ENCODE results near the gene DAPK2.

DAPK2 gene

DNA sequence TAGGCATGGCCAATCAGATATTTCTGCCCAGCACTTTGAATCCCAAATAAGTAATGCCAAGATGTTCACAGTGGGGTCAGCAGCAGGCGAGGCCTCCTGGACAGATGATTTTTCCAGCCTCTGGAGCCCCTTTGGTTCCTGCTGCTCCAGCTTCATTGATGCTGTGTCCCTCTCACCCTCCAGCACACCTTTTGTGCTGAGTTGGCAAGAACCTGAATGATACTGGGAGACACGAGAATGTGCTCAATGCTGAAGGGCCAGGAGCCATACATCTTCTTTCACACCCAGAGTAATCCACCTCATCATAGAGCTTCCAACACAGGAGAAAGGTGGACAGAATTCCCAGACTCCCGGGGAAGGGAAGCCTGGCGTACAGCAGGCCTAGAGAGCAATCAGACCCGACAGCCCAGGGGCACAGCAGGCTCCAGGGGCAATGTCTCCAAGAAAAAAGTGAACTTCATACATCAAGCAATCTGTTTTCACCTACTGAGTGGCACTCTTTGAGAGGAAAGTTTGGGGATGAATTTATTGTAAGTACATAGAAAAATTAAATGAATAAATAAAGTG, 6.7 kb upstream of the DAPK2 start:
- DNase-seq, result no peak

DNA sequence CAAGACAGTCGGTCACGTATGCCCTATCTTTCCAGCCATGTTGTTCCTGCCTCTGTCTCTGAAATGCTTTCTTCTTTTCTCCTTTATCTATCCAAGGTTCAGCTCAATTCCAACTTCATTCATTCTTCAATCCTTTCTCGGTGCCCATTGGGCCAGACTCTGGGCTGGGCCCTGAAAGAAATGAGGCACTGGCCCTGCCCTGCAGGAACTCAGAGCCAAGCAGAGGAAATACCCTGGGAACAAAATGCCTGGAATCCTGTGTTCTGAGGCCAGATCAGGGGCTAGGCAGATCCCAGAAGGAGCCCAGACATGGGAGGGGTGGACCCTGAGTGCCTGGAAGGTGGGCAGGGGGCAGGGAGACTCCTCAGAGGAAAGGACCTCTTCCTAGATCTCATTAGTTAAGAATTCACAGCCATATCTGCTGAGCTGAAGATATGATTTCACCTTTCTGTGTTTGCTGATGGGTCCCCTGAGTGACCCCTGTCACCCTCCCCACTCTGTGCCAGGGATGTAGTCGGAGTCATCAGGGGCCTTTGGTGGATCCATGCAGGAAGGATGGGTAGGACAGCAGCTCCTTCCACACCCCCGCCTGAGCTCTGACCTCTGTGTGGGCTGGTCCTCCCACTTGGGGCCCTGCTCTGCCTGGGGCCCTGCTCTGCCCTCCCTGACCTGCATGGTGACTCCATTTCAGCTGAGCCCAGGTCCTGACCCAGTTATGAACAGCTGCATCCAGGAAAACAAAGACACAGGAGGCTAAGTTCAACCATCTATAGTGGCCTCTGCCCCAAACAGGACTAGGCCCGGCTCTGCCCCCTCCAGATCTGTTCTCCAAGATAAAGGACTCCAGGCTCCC, 5.3 kb upstream of the DAPK2 start:
- DNase-seq, result no peak

GRCh38 chr15:64051093-64051402, 4.8 kb upstream of the DAPK2 start:
- no peak for DNase-seq

DNA sequence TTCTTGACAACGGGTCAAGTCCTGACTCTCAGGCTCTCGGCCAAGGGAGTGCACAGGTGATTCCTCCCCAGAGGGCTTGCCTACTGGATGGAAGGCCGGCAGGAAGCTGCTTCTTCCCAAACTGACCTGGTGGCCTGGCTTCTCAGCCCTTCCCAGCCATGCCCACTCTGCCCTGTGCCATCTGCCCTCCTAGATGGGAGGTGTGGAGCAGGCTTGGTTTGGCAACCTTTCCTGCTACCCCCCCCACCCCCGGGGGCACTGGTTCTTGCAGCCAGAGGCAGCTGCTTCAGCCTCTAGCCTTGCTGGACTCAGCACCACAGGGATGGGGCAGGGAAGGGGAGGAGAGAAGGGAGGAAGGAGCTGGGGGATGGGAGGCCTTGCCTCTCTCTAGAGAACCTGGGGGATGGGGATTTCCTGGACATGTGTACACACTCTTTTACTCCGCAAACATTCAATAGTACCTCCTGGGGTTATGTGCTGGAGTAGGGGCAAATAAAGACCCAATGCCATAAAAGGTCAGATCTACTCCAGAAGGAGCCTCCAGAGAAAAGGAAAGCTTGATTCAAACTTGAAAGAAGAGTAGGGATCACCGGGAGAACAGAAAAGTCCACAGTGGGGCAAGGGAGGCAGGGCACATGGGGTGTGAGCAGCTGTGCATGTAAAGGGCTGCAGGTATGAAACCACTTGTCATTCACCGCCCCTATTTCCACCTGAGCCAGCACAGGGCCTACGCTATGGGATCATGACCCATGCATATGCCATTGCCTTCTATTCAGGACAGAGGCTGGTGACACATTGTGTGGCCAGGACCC, 4.2 kb upstream of the DAPK2 start:
- DNase-seq, result no peak

DNA sequence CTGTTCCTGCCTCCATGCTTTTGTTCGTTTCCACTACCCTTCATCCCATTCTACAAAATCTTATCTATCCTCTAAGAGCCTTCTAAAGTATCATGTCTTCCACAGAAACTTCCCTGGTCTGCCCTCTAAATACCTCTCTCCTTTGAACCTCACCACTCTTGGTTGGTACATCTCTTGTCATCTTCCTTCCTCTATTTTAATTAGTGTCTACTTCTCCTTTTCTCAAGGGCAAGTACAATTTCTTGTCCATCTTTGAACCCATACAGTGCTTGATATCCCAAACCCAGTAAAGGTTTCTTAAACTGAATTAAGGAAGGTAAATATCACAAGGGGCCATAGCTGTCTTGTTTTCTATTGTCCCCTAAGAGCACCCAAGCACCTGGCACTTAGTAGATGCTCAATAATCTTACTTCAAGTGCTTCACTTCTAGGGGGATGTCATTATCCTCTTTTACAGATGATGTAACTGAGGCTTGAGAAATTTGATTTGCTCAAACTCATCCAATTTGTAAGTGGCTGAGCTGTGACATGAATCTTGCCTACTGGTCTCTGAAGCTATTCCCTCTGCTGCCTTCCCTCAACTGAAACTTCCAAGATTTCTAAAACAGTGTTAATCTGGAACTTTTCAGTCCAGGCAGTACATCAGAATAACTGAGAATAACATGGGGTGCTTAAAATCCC, 2.6 kb upstream of the DAPK2 start:
- DNase-seq, result no peak

- no peak for DNase-seq
Observed at GRCh38 chr15:64045774-64046420, 388 bp downstream of the DAPK2 start.

DNA sequence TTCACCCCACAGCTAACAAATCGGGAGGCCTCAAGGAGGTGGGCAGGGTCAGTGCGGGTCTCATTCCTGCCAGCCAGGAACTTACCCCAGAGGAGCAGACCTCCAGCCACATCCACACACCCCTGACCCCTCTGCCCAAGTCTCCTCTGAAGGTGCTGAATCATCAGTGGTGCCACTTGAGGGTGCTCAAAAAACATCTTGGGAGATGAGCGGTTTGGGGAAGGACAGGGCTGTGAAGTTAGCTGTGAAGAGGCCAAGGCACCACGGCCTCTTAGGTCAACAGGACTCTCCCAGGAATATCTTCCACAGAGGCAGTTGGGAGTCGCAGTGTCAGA, 1.2 kb downstream of the DAPK2 start:
- no peak for DNase-seq

GRCh38 chr15:64044300-64045100, 1.8 kb downstream of the DAPK2 start:
- DNase-seq, result no peak

DNA sequence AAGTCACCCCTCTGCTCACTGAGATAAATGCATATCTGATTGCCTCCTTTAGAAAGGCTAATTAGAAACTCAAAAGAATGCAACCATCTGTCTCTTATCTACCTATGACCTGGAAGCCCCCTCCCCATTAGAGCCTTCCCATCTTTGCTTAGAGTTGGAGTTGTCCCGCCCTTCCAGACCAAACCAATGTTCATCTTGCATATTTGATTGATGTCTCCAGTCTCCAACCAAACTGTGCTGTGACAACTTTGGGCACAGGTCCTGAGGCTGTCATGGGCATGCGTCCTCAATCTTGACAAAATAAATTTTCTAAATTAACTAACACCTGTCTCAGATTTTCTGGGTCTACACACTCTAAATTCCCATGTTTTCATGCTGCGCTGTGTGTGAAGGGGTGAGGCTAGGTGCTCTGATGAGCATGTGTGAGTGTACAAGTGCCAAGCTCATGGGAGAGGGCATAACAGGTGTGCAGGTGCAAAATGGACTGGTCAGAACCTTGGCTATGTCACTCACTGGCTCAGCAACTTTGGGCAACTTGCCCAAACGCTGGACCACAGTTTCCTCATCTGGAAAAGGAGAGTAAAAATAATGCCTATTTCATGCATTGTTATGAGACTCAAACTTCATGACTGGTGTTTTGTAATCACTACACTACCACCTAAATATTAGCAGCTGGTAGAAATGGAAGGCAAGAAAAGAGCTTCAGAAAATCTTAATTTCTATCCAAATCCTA, 7.2 kb downstream of the DAPK2 start:
- DNase-seq, result no peak

DNA sequence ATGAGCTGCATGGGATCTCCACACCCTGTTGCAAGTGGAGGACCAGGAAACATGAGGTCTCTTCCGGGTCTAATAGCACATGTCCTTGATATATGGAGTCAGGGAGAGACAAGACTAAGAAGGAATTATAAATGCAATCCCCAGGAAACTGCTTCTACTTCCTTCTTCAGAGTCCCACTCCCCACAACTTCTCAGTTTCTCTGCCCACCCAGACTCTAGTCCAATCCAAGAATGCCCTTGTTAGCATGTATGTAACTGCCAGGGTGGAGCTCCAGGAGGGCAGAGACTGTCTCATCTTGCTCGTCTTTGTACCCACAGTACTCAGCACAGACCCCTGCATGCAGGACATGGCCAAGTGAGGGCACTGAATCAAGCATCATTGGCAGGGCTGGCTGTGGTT, 8.3 kb downstream of the DAPK2 start:
- no peak for DNase-seq

DNA sequence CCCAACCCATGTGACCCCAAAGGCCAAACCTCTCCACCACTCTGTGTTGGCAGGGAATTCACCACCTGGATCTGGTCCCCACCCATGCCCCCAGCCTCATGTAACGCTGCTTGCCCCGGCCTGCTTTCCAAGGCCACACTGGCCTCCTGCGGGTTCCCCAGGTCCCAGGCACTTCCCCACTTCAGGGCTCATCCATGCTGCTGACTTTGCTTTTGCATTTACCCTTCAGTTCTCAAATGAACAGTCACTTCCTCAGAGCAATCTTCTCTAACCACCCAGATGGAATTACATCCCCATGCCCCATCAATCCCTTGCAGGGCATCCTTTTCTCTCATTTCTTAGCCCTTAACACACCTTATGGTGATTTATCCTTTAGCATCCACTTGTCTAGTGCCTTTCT, 9.2 kb downstream of the DAPK2 start:
- no peak for DNase-seq

DNA sequence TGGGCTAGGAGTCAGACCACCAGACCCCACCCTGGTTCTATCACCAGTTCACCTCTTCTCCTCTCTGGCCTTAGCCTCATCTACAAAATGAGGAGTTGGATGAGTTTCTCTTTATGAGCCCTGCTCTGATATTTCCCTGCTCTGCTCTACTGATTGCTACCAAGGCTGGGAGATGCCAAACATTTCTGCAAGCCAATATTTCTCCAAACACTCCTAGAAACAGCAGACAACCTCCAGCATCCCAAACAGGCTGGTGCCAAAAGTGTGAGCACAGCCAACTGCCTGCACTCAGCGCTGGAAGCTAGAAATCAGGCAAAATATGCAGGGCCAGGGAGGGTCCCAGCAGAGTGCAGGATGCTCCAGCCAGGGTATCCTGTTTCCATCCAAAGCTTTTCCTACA, 10.8 kb downstream of the DAPK2 start:
- no peak for DNase-seq

DNA sequence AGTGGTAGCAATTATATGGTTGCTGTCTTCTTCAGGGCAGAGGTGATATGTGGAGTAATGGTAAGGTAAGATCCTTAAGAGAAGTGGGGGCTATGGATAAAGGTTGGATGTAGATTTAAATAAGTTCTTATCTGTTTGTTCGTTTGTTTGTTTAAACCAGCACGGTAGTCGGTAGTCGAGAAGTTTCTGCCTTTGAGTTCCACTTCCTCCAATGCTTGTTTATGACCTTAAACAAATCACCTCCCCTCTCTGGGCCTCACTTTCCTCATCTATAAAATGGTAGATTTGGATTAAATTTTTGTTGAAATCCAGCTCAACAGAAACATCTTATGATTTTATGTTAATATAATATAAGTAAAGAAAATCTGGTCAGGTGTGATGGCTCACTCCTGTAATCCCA, 11.8 kb downstream of the DAPK2 start:
- DNase-seq, result no peak

DNA sequence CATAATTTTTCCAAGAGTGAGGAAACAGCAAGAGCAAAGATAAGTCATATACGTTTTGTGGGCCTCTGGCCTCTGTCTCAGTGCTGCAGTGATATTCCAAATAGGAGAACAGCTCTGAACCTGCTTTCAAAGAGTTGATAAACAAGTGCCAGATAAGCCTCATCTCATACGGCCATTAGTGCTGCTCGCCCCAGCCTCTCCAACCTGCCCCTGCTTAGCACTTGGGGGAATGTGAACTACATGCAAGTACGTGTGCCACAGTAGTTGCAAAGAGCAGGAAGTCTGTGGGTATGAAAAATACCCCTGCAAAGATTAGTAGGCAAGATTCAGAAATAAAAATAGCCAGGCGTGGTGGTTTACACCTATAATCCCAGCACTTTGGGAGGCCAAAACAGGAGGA, 14.0 kb downstream of the DAPK2 start:
- DNase-seq, result no peak

GRCh38 chr15:64030123-64030522, 16.2 kb downstream of the DAPK2 start:
- DNase-seq, result no peak

- no peak for DNase-seq
Observed at GRCh38 chr15:64029633-64030032, 16.7 kb downstream of the DAPK2 start.

GRCh38 chr15:64029110-64029509, 17.2 kb downstream of the DAPK2 start:
- DNase-seq, result no peak

GRCh38 chr15:64026591-64026990, 19.7 kb downstream of the DAPK2 start:
- DNase-seq, result no peak

DNA sequence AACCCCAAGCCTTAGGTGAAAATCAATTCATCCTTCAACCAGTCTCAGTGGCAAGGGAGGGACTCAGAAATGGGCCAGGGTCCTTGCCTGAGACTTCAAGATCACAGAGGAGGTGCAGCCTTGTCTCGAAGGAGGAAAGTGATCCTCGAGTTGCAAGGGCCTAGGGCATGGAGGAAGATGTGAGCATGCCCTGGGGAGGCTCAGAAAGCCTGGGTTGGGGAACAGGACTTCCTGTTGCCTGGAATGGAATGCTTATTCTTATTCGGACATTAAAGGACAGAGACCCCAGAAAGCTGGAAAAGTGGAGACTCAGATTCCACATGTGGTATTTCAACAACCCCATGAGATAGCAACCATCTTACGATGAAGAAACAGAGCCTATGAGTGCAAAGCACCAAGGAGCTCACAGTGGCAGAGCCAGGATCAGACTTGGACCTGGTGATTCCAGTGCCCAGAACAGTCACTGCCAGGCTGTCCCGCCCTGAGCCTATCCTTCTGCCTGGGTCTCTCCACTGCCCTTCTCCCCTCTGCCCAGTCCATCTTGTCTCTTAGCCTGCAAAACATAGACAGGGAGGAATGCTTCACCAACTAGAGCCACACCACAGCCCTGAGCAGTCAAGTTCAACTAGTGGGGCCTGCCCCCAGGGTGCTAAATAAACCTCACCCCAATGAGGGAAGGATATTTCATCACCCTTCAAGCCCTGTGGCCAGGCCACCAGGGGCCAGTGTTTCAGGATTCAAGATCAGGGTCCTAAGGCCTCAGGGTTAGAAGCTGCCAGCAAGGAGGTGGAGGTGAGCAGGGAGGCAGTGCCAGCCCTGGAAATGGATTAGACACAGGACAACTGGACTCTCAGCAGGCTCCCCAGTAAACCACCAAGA, 21.9 kb downstream of the DAPK2 start:
- no peak for DNase-seq

DNA sequence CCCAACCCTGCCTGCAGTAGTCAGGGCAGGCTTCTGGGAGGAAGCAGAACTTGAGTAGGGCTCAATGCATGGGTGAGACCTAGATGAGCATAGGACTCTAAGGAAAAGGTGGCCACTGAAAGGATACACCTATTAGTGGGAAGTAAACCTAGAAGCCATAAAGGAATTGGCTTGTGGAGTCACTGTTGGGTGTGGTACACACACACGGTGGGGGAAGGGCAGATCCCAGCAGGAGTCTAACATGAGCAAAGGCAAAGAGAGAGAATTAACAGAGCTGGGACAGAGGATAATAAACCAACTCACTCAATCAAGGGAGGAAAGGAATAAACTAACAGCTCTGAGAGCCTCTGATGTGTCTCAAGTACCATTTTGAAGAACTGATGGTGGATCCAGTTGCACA, 23.1 kb downstream of the DAPK2 start:
- DNase-seq, result no peak

GRCh38 chr15:64022571-64022970, 23.7 kb downstream of the DAPK2 start:
- no peak for DNase-seq
